Endometrial microvascular endothelial cells (primary cell): ENCODE results near the gene SCNN1G. TPM values are rescaled to one million over a fixed set of nuclear protein-coding genes. Genes with fewer than 3 reads are reported as not detected.
"Not testable (repeated sequence)": the region's sequence is repeated elsewhere in the genome, so short reads cannot be mapped to it uniquely, and the experiment has no call there.

ENCODE experiments used
- in situ Hi-C: cut with HindIII; loops from 2 replicates; pipeline ENCODE4 v1.10.0; 2017; ENCODE audit warnings: low sequenced_read_pairs, low pct_unique_long_range_greater_than_20kb; ENCODE audit errors: inconsistent ontology term
- total RNA-seq: library from RNA; depleted of rRNA; stranded (reverse); fragments of >200 nt; gene quantifications from one replicate; pipeline ENCODE4 v1.2.3, GENCODE V29; 2015; ENCODE audit errors: inconsistent ontology term

The SCNN1G gene, protein sequence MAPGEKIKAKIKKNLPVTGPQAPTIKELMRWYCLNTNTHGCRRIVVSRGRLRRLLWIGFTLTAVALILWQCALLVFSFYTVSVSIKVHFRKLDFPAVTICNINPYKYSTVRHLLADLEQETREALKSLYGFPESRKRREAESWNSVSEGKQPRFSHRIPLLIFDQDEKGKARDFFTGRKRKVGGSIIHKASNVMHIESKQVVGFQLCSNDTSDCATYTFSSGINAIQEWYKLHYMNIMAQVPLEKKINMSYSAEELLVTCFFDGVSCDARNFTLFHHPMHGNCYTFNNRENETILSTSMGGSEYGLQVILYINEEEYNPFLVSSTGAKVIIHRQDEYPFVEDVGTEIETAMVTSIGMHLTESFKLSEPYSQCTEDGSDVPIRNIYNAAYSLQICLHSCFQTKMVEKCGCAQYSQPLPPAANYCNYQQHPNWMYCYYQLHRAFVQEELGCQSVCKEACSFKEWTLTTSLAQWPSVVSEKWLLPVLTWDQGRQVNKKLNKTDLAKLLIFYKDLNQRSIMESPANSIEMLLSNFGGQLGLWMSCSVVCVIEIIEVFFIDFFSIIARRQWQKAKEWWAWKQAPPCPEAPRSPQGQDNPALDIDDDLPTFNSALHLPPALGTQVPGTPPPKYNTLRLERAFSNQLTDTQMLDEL
- total RNA-seq, result not detected

DNA sequence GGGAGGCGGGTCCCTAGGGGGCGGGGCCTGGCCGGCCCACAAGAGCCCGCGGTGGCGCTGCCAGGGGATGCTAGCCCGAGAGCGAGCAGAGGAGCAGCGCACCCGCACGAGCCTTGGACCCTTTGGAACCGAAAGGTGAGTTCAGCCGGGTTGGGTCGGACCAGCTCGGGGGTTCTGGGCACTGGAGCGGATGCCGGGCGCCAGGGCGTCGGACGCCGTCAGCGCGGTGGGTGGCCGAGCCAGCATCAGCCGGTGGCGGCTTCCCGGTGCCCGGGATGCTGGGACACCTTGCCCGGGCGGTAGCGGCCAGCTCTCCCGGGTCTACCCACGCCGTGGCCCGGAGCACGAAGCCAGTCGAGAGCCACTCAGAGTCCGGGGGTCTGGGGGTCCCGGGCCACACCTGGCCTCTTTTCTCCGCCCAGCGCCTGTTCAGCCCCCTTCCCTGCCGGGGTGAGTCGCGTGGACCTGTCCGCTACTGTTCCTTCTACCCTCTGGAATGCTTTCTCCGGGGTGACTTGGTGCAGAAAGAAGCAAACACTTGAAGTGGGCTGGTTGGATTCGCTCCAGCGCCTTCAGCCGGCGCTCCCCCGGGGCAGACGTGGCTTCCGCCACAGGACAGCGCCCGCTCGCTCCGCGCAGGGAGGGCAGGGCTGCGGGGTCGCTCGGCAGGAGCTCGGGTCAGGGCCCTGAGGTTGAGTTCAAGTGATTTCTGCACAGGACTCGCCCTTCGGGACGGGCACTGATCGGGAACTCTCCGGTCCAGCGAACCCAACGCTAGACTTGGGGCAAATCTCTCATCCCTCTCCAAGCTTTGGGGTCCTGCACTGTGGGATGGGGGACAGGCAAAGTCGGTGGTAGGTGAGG is at the start of gene SCNN1G:
TSS of gene SCNN1G (plus strand) at position 67 of the 864 bp plus-strand sequence. CDS start 3,527 bp downstream, outside the sequence.
- in situ Hi-C loops, result no loop called here

DNA sequence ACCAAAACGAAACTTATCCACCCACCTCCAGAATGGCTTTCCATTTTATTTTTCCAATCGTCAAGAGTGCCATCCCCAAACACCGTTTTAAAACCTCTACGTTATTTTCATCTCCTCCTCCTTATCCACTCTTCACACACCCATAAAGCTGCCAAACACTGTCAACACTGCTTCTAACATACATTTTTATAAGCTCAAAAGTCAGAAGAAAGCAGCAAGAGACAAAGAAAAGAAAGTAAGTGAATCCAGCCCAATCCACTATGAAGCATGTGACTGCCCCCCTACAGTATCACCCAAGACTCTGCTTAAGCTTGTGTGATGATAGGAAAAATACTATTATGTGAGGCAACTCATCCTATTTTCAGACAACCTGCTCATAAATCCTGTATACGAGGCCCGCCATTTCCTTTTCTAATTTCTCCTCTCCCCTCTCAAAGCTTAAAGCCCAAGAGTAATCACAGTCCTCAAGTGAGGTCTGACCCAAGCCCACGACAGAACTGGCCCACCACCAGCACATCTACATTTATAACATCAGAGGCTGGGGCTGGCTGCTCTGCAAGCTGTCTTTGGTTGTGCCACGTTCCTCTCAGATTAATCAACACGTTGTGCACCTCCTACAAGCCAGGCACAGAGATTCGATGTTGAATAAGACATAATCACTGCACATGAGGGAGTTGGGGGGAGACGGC is 49.6 kb upstream of the SCNN1G start:
- in situ Hi-C loops, result no loop called here

DNA sequence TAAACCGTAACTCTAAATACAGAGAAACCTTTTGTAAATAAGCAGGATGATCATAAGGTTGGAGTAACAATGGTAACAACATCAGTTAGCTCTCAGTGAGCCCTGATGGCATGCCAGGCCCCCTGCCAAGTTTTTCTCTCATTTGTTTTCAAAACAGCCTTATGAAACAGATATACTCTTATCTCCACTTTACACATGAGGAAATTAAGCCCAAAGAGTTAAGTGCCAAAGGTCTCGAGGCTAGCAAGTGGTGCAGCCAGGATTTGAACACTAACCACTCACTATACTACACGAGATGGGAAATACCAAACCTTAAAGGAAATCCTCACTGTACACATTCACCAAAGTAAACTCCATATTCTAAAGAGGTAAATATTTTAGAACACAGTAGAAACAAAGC is 48.3 kb upstream of the SCNN1G start:
- in situ Hi-C loops, result no loop called here

DNA sequence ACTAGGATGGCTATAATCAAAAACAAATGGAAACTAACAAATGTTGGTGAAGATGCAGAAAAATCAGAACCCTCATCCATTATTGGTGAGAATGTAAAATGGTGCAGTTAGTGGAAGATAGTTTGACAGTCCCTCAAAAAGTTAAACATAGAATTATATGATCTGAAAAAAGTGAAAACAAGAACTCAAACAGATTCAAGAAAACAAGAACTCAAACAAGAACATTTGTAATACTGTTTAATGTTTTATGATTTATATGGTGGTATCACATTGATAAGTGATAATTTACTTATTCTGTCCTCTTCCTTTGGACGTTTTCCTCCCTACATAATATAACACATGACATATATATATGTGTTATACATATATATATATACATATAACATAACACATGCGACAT is 45.3 kb upstream of the SCNN1G start:
- in situ Hi-C loops, result no loop called here

DNA sequence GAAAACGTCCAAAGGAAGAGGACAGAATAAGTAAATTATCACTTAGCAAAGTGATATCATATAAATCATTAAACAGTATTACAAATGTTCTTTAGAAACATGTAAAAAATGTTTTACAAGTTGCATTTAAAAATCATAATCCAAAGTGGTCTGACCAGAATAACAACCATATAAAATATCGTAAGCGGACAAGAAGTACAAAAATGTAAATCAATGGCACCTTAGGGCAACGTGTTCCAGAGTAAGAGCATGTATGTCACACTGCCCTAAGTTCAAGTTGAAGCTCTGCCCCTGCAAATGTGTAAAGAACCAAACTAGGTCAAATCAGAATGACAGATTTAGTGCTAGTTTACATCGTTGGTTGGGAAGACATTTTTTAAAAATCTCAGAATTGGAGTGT is 44.7 kb upstream of the SCNN1G start:
- in situ Hi-C loops, result no loop called here

DNA sequence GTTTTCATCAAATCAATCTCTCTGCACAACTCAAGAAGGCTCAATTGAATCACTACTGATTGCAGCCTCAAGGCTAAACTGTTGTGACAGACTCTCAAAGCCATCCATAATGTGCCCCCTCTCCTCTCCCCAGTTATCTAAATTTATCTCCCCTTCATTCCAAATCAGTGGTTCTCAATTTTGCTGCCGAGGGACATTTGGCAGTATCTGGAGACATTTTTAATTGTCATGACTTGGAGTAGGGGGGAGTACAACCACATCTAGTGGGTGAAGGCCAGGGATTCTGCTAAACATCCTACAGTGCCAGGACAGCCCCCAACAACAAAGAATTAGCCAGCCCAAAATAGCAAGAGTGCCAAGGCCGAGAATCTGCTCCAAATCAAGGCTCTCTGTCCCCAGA is 42.4 kb upstream of the SCNN1G start:
- in situ Hi-C loops, result no loop called here

DNA sequence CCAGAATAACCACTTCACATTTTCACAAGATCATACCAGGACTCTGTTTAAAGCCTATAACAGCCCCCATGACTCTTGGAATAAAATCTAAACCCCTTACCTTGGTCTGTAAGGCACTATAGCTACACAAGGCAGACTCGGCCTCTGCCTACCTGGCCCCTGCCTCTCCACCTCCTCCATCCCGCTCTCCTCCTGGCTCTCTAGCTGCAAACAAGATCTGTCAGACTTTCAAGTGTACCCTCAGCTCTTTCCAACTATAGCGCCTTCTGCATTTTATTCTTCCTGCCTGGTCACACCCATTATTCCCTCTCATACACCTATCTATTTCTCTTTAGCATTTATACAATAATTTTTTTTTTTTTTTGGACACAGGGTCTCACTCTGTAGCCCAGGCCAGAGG is 41.5 kb upstream of the SCNN1G start:
- in situ Hi-C loops, result no loop called here

DNA sequence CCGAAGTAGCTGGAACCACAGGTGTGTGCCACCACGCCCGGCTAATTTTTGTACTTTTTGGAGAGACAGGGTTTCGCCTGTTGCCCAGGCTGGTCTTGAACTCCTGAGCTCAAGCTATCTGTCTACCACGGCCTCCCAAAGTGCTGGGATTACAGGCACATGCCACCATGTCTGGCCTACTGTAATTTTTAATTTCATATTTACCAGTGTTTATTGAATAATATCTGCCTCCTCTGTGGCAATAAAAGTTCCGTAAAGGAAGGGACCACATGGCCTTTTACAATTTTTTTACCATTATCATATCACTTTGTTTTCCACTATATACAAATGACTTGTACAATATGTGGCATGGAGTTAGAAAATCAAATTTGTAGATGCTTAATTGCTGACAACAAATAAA is 41.0 kb upstream of the SCNN1G start:
- in situ Hi-C loops, result no loop called here

DNA sequence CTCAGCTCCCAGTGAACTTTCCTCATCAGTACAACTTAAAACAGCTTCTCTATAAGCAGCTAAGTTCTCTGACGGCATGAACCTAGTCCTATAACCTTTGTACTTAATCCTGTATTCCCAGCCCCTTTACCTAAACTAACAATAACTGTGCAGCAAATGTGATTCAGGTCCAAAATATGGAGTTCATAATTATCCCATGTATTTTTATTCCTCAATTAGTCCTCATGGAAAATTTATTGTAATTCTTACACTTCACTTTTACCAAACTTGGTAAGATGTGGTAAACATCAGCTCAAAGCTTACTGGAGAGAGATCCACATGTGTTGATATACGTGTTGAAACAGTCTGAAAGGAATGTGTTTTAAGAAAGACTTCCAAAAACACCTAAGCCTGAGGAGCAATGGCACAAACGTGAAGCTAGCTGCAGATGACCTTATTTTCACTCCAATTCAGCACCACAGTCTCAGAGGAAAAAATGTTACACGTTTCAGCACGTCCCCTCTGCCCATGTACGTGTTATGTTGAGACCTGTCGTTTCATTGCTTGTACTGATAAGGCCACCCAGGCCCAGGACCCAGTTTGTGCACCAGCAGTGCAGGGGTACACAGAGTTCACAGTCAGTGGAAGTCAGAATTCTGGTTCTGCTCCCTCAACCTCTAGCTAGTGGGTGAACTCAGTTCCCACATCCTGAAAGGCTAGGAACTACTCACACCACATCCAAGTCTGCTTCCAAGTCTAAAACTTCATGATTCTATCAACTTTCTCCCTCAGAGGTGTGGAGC is 40.4 kb upstream of the SCNN1G start:
- in situ Hi-C loops, result no loop called here

DNA sequence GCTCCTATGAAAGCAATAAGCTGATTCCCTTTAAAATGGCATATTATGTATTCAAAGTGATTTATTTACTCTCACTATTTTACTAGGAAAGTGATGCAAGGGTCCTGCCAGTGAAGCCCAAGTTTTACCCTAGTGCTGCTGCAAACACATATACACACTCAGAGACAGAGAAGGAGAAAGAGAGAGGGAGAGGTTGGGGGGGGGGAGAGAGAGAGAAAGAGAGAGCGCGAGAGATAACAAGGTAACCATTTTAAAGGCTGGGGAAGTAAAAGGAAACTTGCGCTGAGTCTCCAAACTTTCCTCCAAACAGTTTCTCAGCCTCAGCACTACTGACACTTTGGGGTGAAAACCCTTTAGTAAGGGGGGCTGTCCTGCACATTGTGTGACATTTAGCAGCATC is 39.2 kb upstream of the SCNN1G start:
- in situ Hi-C loops, result no loop called here

DNA sequence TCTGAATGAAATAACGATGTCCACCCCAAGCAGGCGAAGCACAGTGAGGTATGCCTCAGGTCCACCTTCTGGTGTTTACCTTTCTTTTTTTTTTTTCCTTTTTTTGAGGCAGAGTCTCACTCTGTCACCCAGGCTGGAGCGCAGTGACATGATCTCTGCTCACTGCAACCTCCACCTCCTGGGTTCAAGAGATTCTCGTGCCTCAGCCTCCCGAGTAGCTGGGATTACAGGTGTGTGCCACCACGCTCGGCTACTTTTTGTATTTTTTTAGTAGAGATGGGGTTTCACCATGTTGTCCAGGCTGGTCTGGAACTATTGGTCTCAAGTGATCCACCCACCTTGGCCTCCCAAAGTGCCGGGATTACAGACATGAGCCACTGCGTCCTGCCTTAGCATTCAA is 38.2 kb upstream of the SCNN1G start:
- in situ Hi-C loops, result not testable (repeated sequence)

DNA sequence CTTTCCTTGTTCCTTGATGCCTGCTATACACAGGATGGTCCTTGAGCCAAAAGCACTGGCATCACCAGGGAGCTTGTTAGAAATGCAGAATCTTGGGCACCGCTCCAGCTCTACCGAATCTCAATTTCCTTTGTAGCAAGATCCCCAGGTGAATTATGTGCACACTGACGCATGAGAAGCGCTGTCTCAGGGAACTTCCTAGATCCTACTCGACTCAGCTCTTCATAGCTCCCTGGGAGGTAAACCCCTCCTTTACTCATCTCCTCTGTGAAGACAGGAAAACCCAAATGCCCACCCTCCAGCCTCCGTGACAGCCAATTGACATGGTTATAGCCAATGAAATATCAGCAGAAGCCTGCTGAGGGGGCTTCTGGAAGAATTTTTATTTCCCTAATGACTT is 37.4 kb upstream of the SCNN1G start:
- in situ Hi-C loops, result no loop called here

DNA sequence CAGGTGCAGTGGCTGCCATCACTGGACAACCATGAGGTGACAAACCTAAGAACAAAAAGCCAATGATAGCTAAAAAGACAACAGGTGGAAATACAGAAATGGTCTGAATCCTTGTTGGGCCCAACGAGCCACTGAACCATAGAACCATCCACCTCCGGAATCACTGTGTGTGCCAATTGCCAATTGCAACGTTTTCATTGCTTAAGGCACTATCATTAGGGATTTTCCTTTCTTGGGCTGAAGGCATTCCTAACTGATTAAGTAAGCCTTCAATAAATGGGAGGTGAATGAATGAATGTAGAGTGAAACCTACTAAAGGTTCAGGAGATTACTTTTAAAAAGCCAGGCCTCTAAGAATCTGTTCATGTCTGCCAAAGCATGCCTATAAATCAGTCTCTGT is 36.9 kb upstream of the SCNN1G start:
- in situ Hi-C loops, result no loop called here

DNA sequence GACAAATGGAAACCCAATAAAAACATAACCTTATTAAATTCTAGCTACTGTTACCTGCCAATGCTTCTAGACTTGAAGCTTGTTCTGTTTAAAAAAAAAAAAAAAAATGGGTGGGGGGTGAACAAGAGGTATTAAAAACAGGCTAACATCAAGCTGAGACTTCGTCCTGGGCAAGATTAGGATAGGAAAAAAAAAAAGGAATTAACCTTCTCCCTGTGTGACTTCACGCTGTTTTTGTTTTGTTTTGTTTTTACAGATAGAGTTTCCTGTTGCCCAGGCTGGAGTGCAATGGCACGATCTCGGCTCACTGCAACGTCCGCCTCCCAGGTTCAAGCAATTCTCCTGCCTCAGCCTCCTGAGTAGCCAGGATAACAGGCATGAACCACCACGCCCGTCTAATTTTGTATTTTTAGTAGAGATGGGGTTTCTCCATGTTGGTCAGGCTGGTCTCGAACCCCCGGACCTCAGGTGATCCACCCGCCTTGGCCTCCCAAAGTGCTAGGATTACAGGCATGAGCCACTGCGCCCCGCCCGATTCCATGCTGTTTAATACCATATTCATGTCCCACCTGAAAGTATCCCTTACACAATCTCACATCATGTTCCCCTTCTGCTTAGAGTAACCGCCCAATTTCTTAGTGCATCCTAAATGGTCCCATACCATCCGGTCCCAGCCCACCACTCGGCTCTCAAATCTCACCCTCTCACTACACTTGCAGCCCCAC is 35.5 kb upstream of the SCNN1G start:
- in situ Hi-C loops, result no loop called here

DNA sequence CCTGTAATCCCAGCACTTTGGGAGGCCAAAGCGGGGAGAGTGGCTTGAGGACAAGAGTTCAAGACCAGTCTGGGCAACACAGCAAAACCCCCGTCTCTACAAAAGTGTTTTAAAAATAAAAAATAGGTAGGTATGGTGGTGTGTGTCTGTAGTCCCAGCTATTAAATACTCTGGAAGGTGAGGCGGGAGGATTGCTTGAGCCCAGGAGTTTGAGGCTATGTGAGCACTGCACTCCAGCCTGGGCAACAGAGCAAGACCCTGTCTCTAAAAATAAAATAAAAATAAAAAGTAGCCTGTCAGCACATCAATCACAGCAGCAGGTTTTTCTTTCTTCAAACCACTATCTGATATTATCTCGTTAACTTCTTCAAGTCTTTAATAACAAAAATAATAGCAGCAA is 34.9 kb upstream of the SCNN1G start:
- in situ Hi-C loops, result no loop called here

DNA sequence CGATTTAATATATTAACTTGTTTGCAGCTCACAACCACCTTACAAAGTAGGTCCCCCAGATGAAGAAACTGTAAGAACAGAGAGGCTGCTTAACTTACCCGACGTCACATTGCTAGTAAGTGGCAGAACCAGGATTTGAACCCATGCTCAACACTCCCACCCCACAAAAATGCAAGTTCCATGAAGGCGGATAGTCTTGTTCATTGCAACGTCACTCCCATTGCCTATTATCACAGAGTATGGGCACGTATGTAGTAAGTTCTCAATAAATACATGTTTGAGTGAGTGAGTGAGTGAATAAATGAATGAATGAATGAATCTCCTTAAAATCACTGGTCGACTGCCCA is 34.4 kb upstream of the SCNN1G start:
- in situ Hi-C loops, result no loop called here

DNA sequence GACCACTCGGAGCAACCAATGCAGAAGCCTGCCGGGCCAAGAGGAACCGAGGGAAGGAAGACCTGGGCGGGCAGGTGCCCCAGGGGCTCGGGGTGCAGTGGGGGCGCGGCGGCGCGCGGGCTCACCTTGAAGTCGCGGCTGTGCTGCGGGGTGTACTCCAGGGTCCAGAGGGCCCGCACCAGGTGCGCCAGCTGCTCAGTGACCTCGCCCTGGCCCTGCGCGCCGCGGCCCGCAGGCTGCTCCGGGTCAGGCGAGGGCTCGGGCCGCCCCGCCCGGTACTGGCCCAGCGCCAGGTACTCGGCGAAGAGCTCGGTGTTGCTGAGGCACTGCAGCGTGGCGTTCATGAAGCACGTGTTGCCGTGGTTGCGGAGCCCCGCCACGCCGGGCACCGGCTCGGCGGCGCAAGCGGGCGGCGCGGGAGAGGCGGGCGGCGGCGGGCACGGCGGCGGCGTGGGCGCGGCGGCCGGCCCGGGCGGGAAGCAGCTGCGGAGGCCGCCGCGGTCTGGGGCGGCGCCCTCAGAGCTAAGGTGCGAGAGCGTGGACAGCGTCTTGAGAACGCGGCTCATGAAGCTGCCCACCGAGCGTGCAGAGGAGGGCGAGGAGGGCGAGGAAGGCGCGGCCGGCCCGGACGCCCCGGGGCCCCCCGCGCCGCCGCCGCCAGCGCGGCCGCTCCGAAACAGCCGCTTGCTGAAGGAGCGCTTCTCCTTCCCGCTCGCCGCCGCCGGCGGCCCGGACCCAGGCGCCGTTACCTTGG is 33.9 kb upstream of the SCNN1G start:
- in situ Hi-C loops, result no loop called here
